ENCODE measurements around the gene GNG4. TPM values are rescaled to one million over a fixed set of nuclear protein-coding genes. Genes with fewer than 3 reads are reported as not detected.
A peak's percentile ranks its signal among the peaks of the same experiment; 100 is the strongest.
"Not testable (repeated sequence)": the region's sequence is repeated elsewhere in the genome, so short reads cannot be mapped to it uniquely, and the experiment has no call there.

GNG4 gene
- total and polyA plus RNA-seq, 12 donors = 0.04 to 0.15 (median 0.06) TPM; not detected in 9

DNA sequence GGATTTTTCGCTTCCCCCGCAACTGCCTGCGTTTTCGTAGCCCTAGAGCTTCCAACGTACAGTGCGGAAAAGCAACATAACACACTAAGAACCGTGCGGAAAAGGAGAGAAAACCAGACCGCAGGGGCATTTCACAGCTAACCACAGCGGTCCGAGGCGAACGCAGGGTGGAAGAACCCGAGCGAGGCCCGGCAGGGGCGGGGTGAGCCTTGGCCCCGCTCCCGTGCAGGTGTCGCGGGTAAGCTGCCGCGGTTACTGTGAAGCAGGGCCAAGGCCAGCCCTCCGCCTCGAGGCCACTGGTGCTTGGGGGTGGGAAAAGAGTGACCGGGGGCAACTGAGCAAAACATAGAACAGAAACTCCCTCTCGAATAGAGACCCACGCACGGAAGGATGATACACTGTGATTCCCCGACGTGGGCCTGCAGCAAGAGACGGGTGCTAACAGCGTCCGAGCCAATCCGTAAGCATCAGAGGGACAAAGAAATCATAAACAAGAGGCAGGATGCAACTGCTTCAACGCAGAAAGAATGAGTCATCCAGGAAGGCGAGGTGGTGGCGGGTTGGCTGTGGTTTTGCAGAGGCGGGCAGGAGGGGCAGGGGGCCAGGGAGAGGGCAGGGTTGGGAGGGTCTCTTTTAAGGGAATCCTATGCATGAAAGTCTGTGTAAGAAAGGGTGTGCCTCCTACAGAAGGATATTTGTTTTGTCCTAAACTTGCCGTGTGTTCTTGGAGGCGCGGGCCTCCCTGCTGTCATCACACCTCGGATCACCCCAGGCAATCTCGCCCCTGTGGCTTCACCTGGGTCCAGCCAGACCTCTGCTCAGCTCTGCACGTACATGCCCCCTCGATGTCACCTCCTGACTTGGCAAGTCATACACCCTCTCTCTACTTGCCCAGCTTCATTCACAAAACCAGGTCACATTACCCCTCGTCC is 7.3 kb downstream of the GNG4 start:
- Histone ChIP-seq H3K4me3 (peak overlapping the region in 1 of 10 donors; percentile 32), H3K36me3 (no peaks in the 10 kb centered on the region), H3K4me1 (peaks cover 0 to 4% (median 0%) of the 10 kb centered on the region in 9 donors), H3K27ac (peak overlapping the region in 1 of 10 donors; percentile 44), H3K27me3 (peaks cover 0 to 61% (median 50%) of the 10 kb centered on the region in 7 donors), H3K9me3 (no peaks in the 10 kb centered on the region)
- intact Hi-C loops (cut with DNase I) = no loop called here
- ATAC-seq (peak in 1 of 8 donors; percentile 41), DNase-seq (no peak)
- no peak for TF ChIP-seq CTCF (IDR thresholded peaks at IDR 0.05)
- 55 to 60% methylated on average over 47 of the region's 47 CpGs for WGBS, 2 donors

DNA sequence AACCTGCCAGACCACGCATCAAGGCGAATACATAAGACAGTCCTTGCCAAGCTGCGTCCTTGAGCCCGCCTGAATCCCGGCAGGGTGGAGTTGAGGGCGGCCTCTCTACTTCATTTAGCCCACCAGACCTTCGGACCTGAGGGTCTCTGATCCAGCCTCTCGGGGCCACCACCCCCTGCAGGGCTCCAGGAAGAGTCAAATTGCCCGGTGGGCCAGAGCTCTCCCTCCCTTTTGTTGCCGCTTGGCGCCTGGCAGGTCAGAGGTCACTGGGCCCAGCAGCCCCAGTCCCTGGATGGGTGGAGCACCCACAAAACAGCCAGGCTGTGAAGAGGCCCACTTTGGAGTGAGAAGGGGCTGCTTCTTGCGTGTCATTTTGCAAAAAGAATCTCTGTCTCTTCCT is 9.0 kb downstream of the GNG4 start:
- ATAC-seq = no peak
- DNase-seq = no peak

DNA sequence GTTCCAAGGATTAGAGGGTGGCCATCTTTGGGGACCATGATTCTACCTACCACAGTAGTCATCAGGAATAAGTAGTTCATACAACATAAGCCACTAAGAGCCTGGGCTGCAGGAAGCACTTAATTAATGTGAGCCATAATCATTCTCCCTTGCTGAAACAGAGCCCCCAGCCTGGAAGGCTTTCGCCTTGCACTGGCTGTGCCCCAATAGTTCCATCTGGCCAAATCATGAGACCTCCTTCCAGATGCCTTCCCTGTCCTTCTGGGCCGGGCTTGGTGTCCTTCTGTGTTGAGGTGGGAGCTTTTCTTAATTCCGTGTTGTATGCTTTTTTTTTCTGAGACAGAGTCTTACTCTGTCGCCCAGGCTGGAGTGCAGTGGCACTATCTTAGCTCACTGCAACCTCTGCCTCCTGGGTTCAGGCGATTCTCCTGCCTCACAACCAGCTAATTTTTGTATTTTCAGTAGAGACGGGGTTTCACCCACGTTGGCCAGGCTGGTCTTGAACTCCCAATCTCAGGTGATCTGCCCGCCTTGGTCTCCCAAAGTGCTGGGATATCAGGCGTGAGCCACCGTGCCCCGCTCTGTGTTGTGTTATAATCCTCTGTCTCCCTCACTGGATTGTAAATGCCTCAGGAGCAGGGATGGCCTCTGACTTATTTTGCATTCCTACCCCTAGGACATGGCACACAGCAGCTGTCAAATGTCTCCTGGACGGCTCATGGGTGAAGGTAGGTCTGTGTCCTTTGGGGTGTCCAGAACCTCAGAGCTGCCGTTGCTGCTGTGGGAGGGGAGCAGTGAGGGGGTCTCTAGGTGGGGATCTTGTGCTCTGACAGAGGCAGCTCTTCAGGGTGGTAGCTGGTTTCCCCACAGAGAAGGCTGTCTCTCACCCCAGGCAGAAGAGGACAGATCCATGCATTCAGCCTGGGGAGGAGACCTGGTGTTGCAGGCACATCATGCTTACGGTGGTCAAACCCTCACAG is 10.1 kb downstream of the GNG4 start:
- no peak overlapping the region for H3K4me3 ChIP-seq
- ATAC-seq = no peak
- intact Hi-C loops (cut with DNase I) = no loop called here
- WGBS, 2 donors = 84% methylated on average over 14 of the region's 14 CpGs
- no peak for TF ChIP-seq CTCF (IDR thresholded peaks at IDR 0.05)
- no peaks in the 10 kb centered on the region for H3K36me3 ChIP-seq
- peaks cover 0 to 34% (median 31%) of the 10 kb centered on the region in 7 donors for H3K27me3 ChIP-seq
- peaks cover 0 to 4% (median 0%) of the 10 kb centered on the region in 9 donors for H3K4me1 ChIP-seq
- H3K27ac ChIP-seq = no peak overlapping the region
- DNase-seq = no peak
- no peaks in the 10 kb centered on the region for H3K9me3 ChIP-seq

More for the DNA sequence above, 9.0 kb downstream of the GNG4 start:
- peaks cover 0 to 44% (median 39%) of the 10 kb centered on the region in 7 donors for H3K27me3 ChIP-seq
- TF ChIP-seq CTCF (IDR thresholded peaks at IDR 0.05) = no peak
- no peak overlapping the region for H3K4me3 ChIP-seq
- intact Hi-C loops (cut with DNase I) = no loop called here
- H3K36me3 ChIP-seq = no peaks in the 10 kb centered on the region
- 85 to 89% methylated on average over 12 of the region's 12 CpGs for WGBS, 2 donors
- H3K27ac ChIP-seq = no peak overlapping the region
- H3K4me1 ChIP-seq = peaks cover 0 to 4% (median 0%) of the 10 kb centered on the region in 9 donors
- H3K9me3 ChIP-seq = no peaks in the 10 kb centered on the region

DNA sequence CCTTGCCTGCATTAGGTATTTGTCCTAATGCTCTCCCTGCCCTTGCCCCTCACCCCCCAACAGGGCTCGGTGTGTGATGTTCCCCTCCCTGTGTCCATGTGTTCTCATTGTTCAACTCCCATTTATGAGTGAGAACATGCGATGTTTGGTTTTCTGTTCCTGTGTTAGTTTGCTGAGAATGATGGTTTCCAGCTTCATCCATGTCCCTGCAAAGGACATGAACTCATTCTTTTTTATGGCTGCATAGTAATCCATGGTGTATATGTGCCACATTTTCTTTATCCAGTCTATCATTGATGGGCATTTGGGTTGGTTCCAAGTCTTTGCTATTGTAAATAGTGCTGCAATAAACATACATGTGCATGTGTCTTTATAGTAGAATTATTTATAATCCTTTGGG is 11.0 kb downstream of the GNG4 start:
- H3K36me3 ChIP-seq; H3K9me3 ChIP-seq; H3K27ac ChIP-seq; ATAC-seq; H3K4me1 ChIP-seq; H3K4me3 ChIP-seq; DNase-seq; intact Hi-C loops (cut with DNase I): not testable (repeated sequence)
- WGBS, 2 donors = 95 to 97% methylated on average over 2 of the region's 2 CpGs
- H3K27me3 ChIP-seq = peaks cover 0 to 26% (median 24%) of the 10 kb centered on the region in 7 donors

Data from heart right ventricle (tissue), 16 donors.